GM21723 (cell line): Measurements from ENCODE around the gene STMND1.

Experiments
- ATAC-seq: cut with Tn5 transposase; IDR thresholded peaks from one replicate; pipeline ENCODE4 v1.9.1; 2021; ENCODE audit warnings: mild to moderate bottlenecking, moderate library complexity; ENCODE audit not compliant: unreplicated experiment

STMND1 gene

GRCh38 chr6:17157617-17158016, 55.8 kb downstream of the STMND1 start:
- ATAC-seq: no peak

- ATAC-seq: no peak
Observed at GRCh38 chr6:17159240-17159639, 57.4 kb downstream of the STMND1 start.

GRCh38 chr6:17161076-17161475, 59.2 kb downstream of the STMND1 start:
- no peak for ATAC-seq

- ATAC-seq: no peak
Observed at GRCh38 chr6:17165383-17165782, 63.5 kb downstream of the STMND1 start.

- no peak for ATAC-seq
Observed at GRCh38 chr6:17167327-17167979, 65.6 kb downstream of the STMND1 start.

GRCh38 chr6:17169291-17169690, 67.4 kb downstream of the STMND1 start:
- ATAC-seq: no peak

GRCh38 chr6:17169711-17170110, 67.9 kb downstream of the STMND1 start:
- no peak for ATAC-seq

GRCh38 chr6:17172836-17173470, 71.1 kb downstream of the STMND1 start:
- ATAC-seq: no peak

- no peak for ATAC-seq
Observed at GRCh38 chr6:17178326-17178725, 76.5 kb downstream of the STMND1 start.

- no peak for ATAC-seq
Observed at GRCh38 chr6:17178754-17179529, 77.1 kb downstream of the STMND1 start.

- no peak for ATAC-seq
Observed at GRCh38 chr6:17179530-17180073, 77.8 kb downstream of the STMND1 start.
